Kidney epithelial cell (primary cell): ENCODE results near the gene ADGRF3. TPM values are rescaled to one million over a fixed set of nuclear protein-coding genes. Genes with fewer than 3 reads are reported as not detected.
"Not testable (repeated sequence)": the region's sequence is repeated elsewhere in the genome, so short reads cannot be mapped to it uniquely, and the experiment has no call there.

ENCODE experiments used
- DNase-seq: peaks from one replicate; pipeline ENCODE4 v3.0.0-alpha.2; 2010; ENCODE audit warnings: low read depth
- H3K27me3 ChIP-seq: 2 replicates; pipeline ENCODE4 v1.6.0; 2011; ENCODE audit warnings: low read length; ENCODE audit not compliant: control insufficient read depth, insufficient read depth
- H3K36me3 ChIP-seq: 2 replicates; pipeline ENCODE4 v1.5.1; 2011; ENCODE audit warnings: low read length; ENCODE audit not compliant: control insufficient read depth, insufficient read depth
- H3K4me3 ChIP-seq: 2 replicates; pipeline ENCODE4 v1.5.1; 2011; ENCODE audit warnings: low read depth, mild to moderate bottlenecking, control low read depth, low read length
- CTCF ChIP-seq: IDR thresholded peaks from 2 replicates; pipeline ENCODE4 v1.5.1; 2011; ENCODE audit warnings: mild to moderate bottlenecking, moderate library complexity, low read length, control low read depth, inconsistent platforms; ENCODE audit not compliant: insufficient read depth, poor library complexity, severe bottlenecking
- total RNA-seq: library from RNA; depleted of rRNA; stranded (reverse); fragments of >200 nt; gene quantifications from 2 replicates; pipeline ENCODE4 v1.2.3, GENCODE V29; 2015

The ADGRF3 gene
- total RNA-seq, 1 donor from 2014 or later, result 0.08 TPM

- Histone ChIP-seq H3K4me3 (no peak overlapping the region), H3K36me3 (no peaks in the 10 kb centered on the region), H3K27me3 (no peaks in the 10 kb centered on the region)
- TF ChIP-seq CTCF, result no peak
- DNase-seq, result no peak
Measured at GRCh38 chr2:26382564-26382963, 36.0 kb upstream of the ADGRF3 start.

GRCh38 chr2:26380281-26380680, 33.7 kb upstream of the ADGRF3 start:
- H3K36me3 ChIP-seq, result no peaks in the 10 kb centered on the region
- no peak for TF ChIP-seq CTCF
- H3K27me3 ChIP-seq, result no peaks in the 10 kb centered on the region
- H3K4me3 ChIP-seq, result no peak overlapping the region
- DNase-seq, result no peak

GRCh38 chr2:26376799-26377198, 30.2 kb upstream of the ADGRF3 start:
- Histone ChIP-seq H3K27me3 (no peaks in the 10 kb centered on the region), H3K36me3 (no peaks in the 10 kb centered on the region), H3K4me3 (no peak overlapping the region)
- no peak for TF ChIP-seq CTCF
- DNase-seq, result no peak

- H3K27me3 ChIP-seq, H3K36me3 ChIP-seq, H3K4me3 ChIP-seq, DNase-seq: not testable (repeated sequence)
Measured at GRCh38 chr2:26370909-26371308, 24.3 kb upstream of the ADGRF3 start.

GRCh38 chr2:26369664-26370063, 23.1 kb upstream of the ADGRF3 start:
- not testable (repeated sequence) for H3K4me3 ChIP-seq, DNase-seq, H3K36me3 ChIP-seq, H3K27me3 ChIP-seq

- Histone ChIP-seq H3K4me3 (no peak overlapping the region), H3K27me3 (no peaks in the 10 kb centered on the region), H3K36me3 (no peaks in the 10 kb centered on the region)
- TF ChIP-seq CTCF, result no peak
- DNase-seq, result no peak
Measured at GRCh38 chr2:26366957-26367356, 20.4 kb upstream of the ADGRF3 start.

GRCh38 chr2:26364669-26365068, 18.1 kb upstream of the ADGRF3 start:
- Histone ChIP-seq H3K4me3 (no peak overlapping the region), H3K36me3 (no peaks in the 10 kb centered on the region)
- no peak for TF ChIP-seq CTCF

More at GRCh38 chr2:26364669-26365068, 18.1 kb upstream of the ADGRF3 start:
- no peak for DNase-seq
- H3K27me3 ChIP-seq, result no peaks in the 10 kb centered on the region
